Neutrophil (primary cell): Measurements from ENCODE around the gene TMSB10.

Source experiments
- H3K27ac ChIP-seq: fragments of 200-600 bp; sonication (generic); 2 replicates; pipeline ENCODE4 v1.5.1; 2016; ENCODE audit warnings: mild to moderate bottlenecking, moderate library complexity
- H3K27me3 ChIP-seq: fragments of 200-600 bp; sonication (generic); 2 replicates; pipeline ENCODE4 v1.6.0; 2016; ENCODE audit warnings: mild to moderate bottlenecking
- H3K36me3 ChIP-seq: fragments of 200-600 bp; sonication (generic); 2 replicates; pipeline ENCODE4 v1.5.1; 2017
- H3K4me1 ChIP-seq, 2 experiments: fragments of 200-600 bp in 1 of 2; sonication (generic) in 1 of 2; 1 replicate in 1 of 2; 2 replicates in 1 of 2; pipeline versions ENCODE4 v1.5.1 to v1.6.1; 2013 to 2016; ENCODE audit warnings: low read depth in 1 of 2, low read length in 1 of 2, mild to moderate bottlenecking in 1 of 2, moderate library complexity in 1 of 2; ENCODE audit not compliant: control insufficient read depth in 1 of 2, insufficient read depth in 1 of 2
- H3K4me3 ChIP-seq, 2 experiments: fragments of 200-600 bp in 1 of 2; sonication (generic) in 1 of 2; 1 replicate in 1 of 2; 2 replicates in 1 of 2; pipeline ENCODE4 v1.5.1; 2013 to 2016; ENCODE audit warnings: low read depth in 1 of 2, low read length in 1 of 2, mild to moderate bottlenecking in 1 of 2, moderate library complexity in 1 of 2
- H3K9me3 ChIP-seq: fragments of 200-600 bp; sonication (generic); 2 replicates; pipeline ENCODE4 v1.5.1; 2016
- CTCF ChIP-seq: fragments of 200-600 bp; sonication (generic); IDR thresholded peaks from 2 replicates; pipeline ENCODE4 v1.5.1; 2016; ENCODE audit warnings: antibody characterized with exemption

TMSB10 gene

GRCh38 chr2:84885111-84885510 lies 20.3 kb upstream of the TMSB10 start:
- peaks cover 36 to 38% of the 10 kb centered on the region in 2 experiments for H3K4me1 ChIP-seq
- H3K27ac ChIP-seq = no peak overlapping the region
- peaks cover 50% of the 10 kb centered on the region for H3K27me3 ChIP-seq
- no peak for TF ChIP-seq CTCF
- H3K4me3 ChIP-seq = no peak overlapping the region
- H3K36me3 ChIP-seq = no peaks in the 10 kb centered on the region
- no peaks in the 10 kb centered on the region for H3K9me3 ChIP-seq

- Histone ChIP-seq H3K27ac (no peak overlapping the region), H3K36me3 (no peaks in the 10 kb centered on the region), H3K4me3 (no peak overlapping the region), H3K27me3 (peaks cover 33% of the 10 kb centered on the region), H3K9me3 (no peaks in the 10 kb centered on the region), H3K4me1 (peaks cover 19 to 21% of the 10 kb centered on the region in 2 experiments)
- TF ChIP-seq CTCF = no peak
These were observed 18.7 kb upstream of the TMSB10 start for GRCh38 chr2:84886791-84887190.

- no peak for TF ChIP-seq CTCF
- Histone ChIP-seq H3K27me3 (peaks cover 14% of the 10 kb centered on the region), H3K27ac (peak overlapping the region; percentile 77), H3K4me1 (peaks cover 12 to 15% of the 10 kb centered on the region in 2 experiments), H3K9me3 (no peaks in the 10 kb centered on the region), H3K4me3 (peak overlapping the region; percentile 25 to 34), H3K36me3 (no peaks in the 10 kb centered on the region)
These were observed 16.8 kb upstream of the TMSB10 start for GRCh38 chr2:84888401-84889276.

GRCh38 chr2:84889332-84889731 lies 16.1 kb upstream of the TMSB10 start:
- Histone ChIP-seq H3K27me3 (peaks cover 7% of the 10 kb centered on the region), H3K4me3 (peak overlapping the region; percentile 25 to 34), H3K9me3 (no peaks in the 10 kb centered on the region), H3K4me1 (peaks cover 12 to 20% of the 10 kb centered on the region in 2 experiments), H3K36me3 (no peaks in the 10 kb centered on the region), H3K27ac (peak overlapping the region; percentile 77)
- TF ChIP-seq CTCF = no peak

GRCh38 chr2:84891355-84892010 lies 14.0 kb upstream of the TMSB10 start:
- no peaks in the 10 kb centered on the region for H3K27me3 ChIP-seq
- H3K27ac ChIP-seq = no peak overlapping the region
- H3K36me3 ChIP-seq = no peaks in the 10 kb centered on the region
- no peak overlapping the region for H3K4me3 ChIP-seq
- TF ChIP-seq CTCF = no peak
- H3K4me1 ChIP-seq = peaks cover 12 to 31% of the 10 kb centered on the region in 2 experiments
- H3K9me3 ChIP-seq = no peaks in the 10 kb centered on the region
